HG03469 (cell line): ENCODE results near the gene STARD4.

ENCODE experiments used
- ATAC-seq: cut with Tn5 transposase; IDR thresholded peaks from one replicate; pipeline ENCODE4 v1.9.1; 2021; ENCODE audit warnings: mild to moderate bottlenecking, moderate library complexity, moderate number of reproducible peaks; ENCODE audit not compliant: unreplicated experiment

STARD4 gene

GRCh38 chr5:111512375-111513130, at the start of gene STARD4:
Gene STARD4 (minus strand): TSS chr5:111512535. CDS start chr5:111507433, 5,102 bp downstream.
- peak; percentile 85 for ATAC-seq

GRCh38 chr5:111559680-111560079, 47.3 kb upstream of the STARD4 start:
- ATAC-seq = no peak

GRCh38 chr5:111557686-111558085, 45.4 kb upstream of the STARD4 start:
- ATAC-seq = no peak

- no peak for ATAC-seq
These were observed 44.8 kb upstream of the STARD4 start for GRCh38 chr5:111557111-111557510.

- ATAC-seq = no peak
These were observed 44.2 kb upstream of the STARD4 start for GRCh38 chr5:111556501-111556900.

GRCh38 chr5:111555760-111556159, 43.4 kb upstream of the STARD4 start:
- ATAC-seq = no peak

GRCh38 chr5:111553868-111554267, 41.5 kb upstream of the STARD4 start:
- ATAC-seq = no peak

- ATAC-seq = no peak
These were observed 40.6 kb upstream of the STARD4 start for GRCh38 chr5:111552896-111553295.

- ATAC-seq = no peak
These were observed 40.2 kb upstream of the STARD4 start for GRCh38 chr5:111552492-111552891.

GRCh38 chr5:111551569-111552275, 39.4 kb upstream of the STARD4 start:
- no peak for ATAC-seq

GRCh38 chr5:111551161-111551560, 38.8 kb upstream of the STARD4 start:
- no peak for ATAC-seq

- ATAC-seq = peak; percentile 76
These were observed 38.1 kb upstream of the STARD4 start for GRCh38 chr5:111550282-111551020.

- ATAC-seq = no peak
These were observed 36.8 kb upstream of the STARD4 start for GRCh38 chr5:111548992-111549649.

GRCh38 chr5:111548348-111548950, 36.1 kb upstream of the STARD4 start:
- ATAC-seq = no peak

- ATAC-seq = no peak
These were observed 32.7 kb upstream of the STARD4 start for GRCh38 chr5:111545031-111545430.

GRCh38 chr5:111537141-111538024, 25.0 kb upstream of the STARD4 start:
- no peak for ATAC-seq

GRCh38 chr5:111535879-111536549, 23.7 kb upstream of the STARD4 start:
- ATAC-seq = no peak

GRCh38 chr5:111532886-111533582, 20.7 kb upstream of the STARD4 start:
- no peak for ATAC-seq
